HepG2 (cell line): ENCODE results near the gene EPN3. TPM values are rescaled to one million over a fixed set of nuclear protein-coding genes. Genes with fewer than 3 reads are reported as not detected.

ENCODE experiments used
- CEBPB ChIP-seq: IDR thresholded peaks from 2 replicates; pipeline ENCODE4 v1.6.1; 2011; ENCODE audit warnings: low read depth, low read length, improper control_type of control experiment, borderline replicate concordance
- DR1 ChIP-seq: sonication (generic); formaldehyde crosslinking; IDR thresholded peaks from 2 replicates; pipeline ENCODE4 v1.8.0; 2021; ENCODE audit warnings: mild to moderate bottlenecking, missing genetic modification reagents, inconsistent platforms
- ELF4 ChIP-seq: sonication (generic); formaldehyde crosslinking; IDR thresholded peaks from 2 replicates; pipeline ENCODE4 v1.5.0; 2020; ENCODE audit warnings: missing genetic modification reagents, mild to moderate bottlenecking, moderate library complexity, borderline replicate concordance
- EP300 ChIP-seq, 3 experiments: sonication (generic) in 1 of 3; formaldehyde crosslinking in 1 of 3; IDR thresholded peaks; 2 replicates each; pipeline versions ENCODE4 v1.5.1 to v1.6.1; 2011 to 2020; ENCODE audit warnings: low read depth in 2 of 3, low read length in 2 of 3, borderline replicate concordance in 1 of 3, improper control_type of control experiment in 1 of 3, mild to moderate bottlenecking in 1 of 3, missing genetic modification reagents in 1 of 3, moderate library complexity in 1 of 3
- ETV6 ChIP-seq: sonication (generic); formaldehyde crosslinking; conservative IDR thresholded peaks from 2 replicates; pipeline ENCODE4 v1.4.0; 2020; ENCODE audit warnings: missing genetic modification reagents
- HNRNPH1 ChIP-seq: fragments of 200-400 bp; formaldehyde crosslinking; optimal IDR thresholded peaks from 2 replicates; pipeline ENCODE3; 2017; ENCODE audit warnings: mild to moderate bottlenecking, low read depth, low read length
- KLF9 ChIP-seq: IDR thresholded peaks from 2 replicates; pipeline ENCODE4 v1.6.1; 2016; ENCODE audit warnings: low read depth
- MXD3 ChIP-seq: IDR thresholded peaks from 2 replicates; pipeline ENCODE4 v1.6.1; 2016; ENCODE audit warnings: mild to moderate bottlenecking, missing biosample characterization, missing genetic modification reagents
- NFE2 ChIP-seq: sonication (generic); formaldehyde crosslinking; IDR thresholded peaks from 2 replicates; pipeline ENCODE4 v1.4.0; 2020; ENCODE audit warnings: missing genetic modification reagents
- RAD21 ChIP-seq: fragments of 450-650 bp; formaldehyde crosslinking; IDR thresholded peaks from 2 replicates; pipeline ENCODE4 v1.5.0; 2020; ENCODE audit warnings: mild to moderate bottlenecking
- SALL1 ChIP-seq: sonication (generic); formaldehyde crosslinking; IDR thresholded peaks from 2 replicates; pipeline ENCODE4 v1.8.0; 2022; ENCODE audit warnings: mild to moderate bottlenecking, missing genetic modification reagents
- SALL2 ChIP-seq: sonication (generic); formaldehyde crosslinking; IDR thresholded peaks from 2 replicates; pipeline ENCODE4 v1.8.1; 2023; ENCODE audit warnings: mild to moderate bottlenecking, missing genetic modification reagents, inconsistent platforms
- SETDB1 ChIP-seq: sonication (generic); formaldehyde crosslinking; IDR thresholded peaks from 2 replicates; pipeline ENCODE4 v1.5.1; 2020; ENCODE audit warnings: missing genetic modification reagents, mild to moderate bottlenecking, borderline replicate concordance
- SIX4 ChIP-seq: sonication (generic); formaldehyde crosslinking; IDR thresholded peaks from 2 replicates; pipeline ENCODE4 v1.4.0; 2020; ENCODE audit warnings: missing genetic modification reagents
- SMC3 ChIP-seq: IDR thresholded peaks from 2 replicates; pipeline ENCODE4 v1.6.1; 2011; ENCODE audit warnings: low read length, improper control_type of control experiment
- SOX6 ChIP-seq, 2 experiments: fragments of 450-650 bp in 1 of 2; sonication (generic) in 1 of 2; formaldehyde crosslinking in 1 of 2; IDR thresholded peaks; 2 replicates each; pipeline versions ENCODE4 v1.4.0 to v1.6.1; 2017 to 2020; ENCODE audit warnings: antibody characterized with exemption in 1 of 2, mild to moderate bottlenecking in 1 of 2, missing genetic modification reagents in 1 of 2
- TBP ChIP-seq: sonication (generic); formaldehyde crosslinking; IDR thresholded peaks from 2 replicates; pipeline ENCODE4 v1.5.0; 2020; ENCODE audit warnings: missing genetic modification reagents
- TCF12 ChIP-seq, 2 experiments: fragments of 450-650 bp in 1 of 2; sonication (generic) in 1 of 2; formaldehyde crosslinking in 1 of 2; IDR thresholded peaks; 2 replicates each; pipeline versions ENCODE4 v1.6.1 to v1.8.0; 2017 to 2022; ENCODE audit warnings: antibody characterized with exemption in 1 of 2, mild to moderate bottlenecking in 1 of 2, missing genetic modification reagents in 1 of 2, moderate library complexity in 1 of 2
- ZC3H4 ChIP-seq: sonication (generic); formaldehyde crosslinking; IDR thresholded peaks from 2 replicates; pipeline ENCODE4 v1.4.0; 2020; ENCODE audit warnings: missing genetic modification reagents, borderline replicate concordance
- ZFX ChIP-seq: sonication (generic); formaldehyde crosslinking; IDR thresholded peaks from 2 replicates; pipeline ENCODE4 v1.4.0; 2020; ENCODE audit warnings: mild to moderate bottlenecking, low read depth, missing genetic modification reagents, moderate library complexity
- ZNF17 ChIP-seq: sonication (generic); formaldehyde crosslinking; IDR thresholded peaks from 2 replicates; pipeline ENCODE4 v1.5.0; 2020; ENCODE audit warnings: mild to moderate bottlenecking, missing genetic modification reagents
- ZNF264 ChIP-seq: sonication (generic); formaldehyde crosslinking; IDR thresholded peaks from 2 replicates; pipeline ENCODE4 v1.4.0; 2020; ENCODE audit warnings: missing genetic modification reagents
- ZNF280D ChIP-seq: sonication (generic); formaldehyde crosslinking; IDR thresholded peaks from 2 replicates; pipeline ENCODE4 v1.5.1; 2020; ENCODE audit warnings: mild to moderate bottlenecking, missing genetic modification reagents
- ZNF549 ChIP-seq: sonication (generic); formaldehyde crosslinking; IDR thresholded peaks from 2 replicates; pipeline ENCODE4 v1.5.0; 2020; ENCODE audit warnings: missing genetic modification reagents
- ZNF589 ChIP-seq: sonication (generic); formaldehyde crosslinking; conservative IDR thresholded peaks from 2 replicates; pipeline ENCODE4 v1.8.0; 2022; ENCODE audit warnings: mild to moderate bottlenecking, moderate library complexity, missing genetic modification reagents
- ZNF607 ChIP-seq: sonication (generic); formaldehyde crosslinking; IDR thresholded peaks from 2 replicates; pipeline ENCODE4 v1.5.1; 2020; ENCODE audit warnings: missing genetic modification reagents, mild to moderate bottlenecking, borderline replicate concordance
- ZNF781 ChIP-seq: sonication (generic); formaldehyde crosslinking; IDR thresholded peaks from 2 replicates; pipeline ENCODE4 v1.5.1; 2020; ENCODE audit warnings: borderline replicate concordance, mild to moderate bottlenecking, missing genetic modification reagents; ENCODE audit errors: not compliant biosample characterization
- polyA plus RNA-seq, 8 experiments: library from polyadenylated mRNA; depleted of rRNA in 3 of 8; stranded (reverse) in 7 of 8; unstranded in 1 of 8; fragments of >200 nt; fragmentation: Illumina TruSeq in 4 of 8; extraction: Trizol in 4 of 8; gene quantifications; 2 replicates each; pipeline versions ENCODE4 v1.2.1 to v1.2.3, GENCODE V29; 2011 to 2016; ENCODE audit warnings: low read depth in 4 of 8, missing spikeins in 1 of 8, mixed read lengths in 1 of 8; ENCODE audit not compliant: insufficient read depth in 1 of 8
- total RNA-seq, 5 experiments: library from RNA; depleted of rRNA; stranded (reverse); fragments of >200 nt; fragmentation: Illumina TruSeq; extraction: Trizol; gene quantifications; 2 replicates each; pipeline ENCODE4 v1.2.3, GENCODE V29; 2016; ENCODE audit warnings: low read depth in 1 of 5

The EPN3 gene
- total and polyA plus RNA-seq, 2 of the 13 experiments (the other 11 are each of a cell fraction or from before 2014, with no cell fraction given): 0.11 to 0.95 TPM

- TF ChIP-seq DR1 (CRISPR knock-in tag) (no peak), ZC3H4 (CRISPR knock-in tag) (no peak), ZFX (CRISPR knock-in tag) (peak; percentile 55; the same call in 1 of the 2 replicates), SOX6 (IDR thresholded peaks at IDR 0.05) (no peak), SOX6 (CRISPR knock-in tag; IDR thresholded peaks at IDR 0.05) (peak; percentile 46; the same call in 1 of the 2 replicates), CEBPB (peak; percentile 62), MXD3 (CRISPR knock-in tag) (peak; percentile 67; the same call in 1 of the 2 replicates), SALL2 (0 out of 2 replicates have a peak, but pooled peaks have one; percentile 46), SALL1 (peak; percentile 68; the same call in 1 of the 2 replicates), NFE2 (CRISPR knock-in tag) (no peak), ZNF607 (CRISPR knock-in tag) (no peak), ZNF781 (CRISPR knock-in tag) (no peak), ZNF549 (CRISPR knock-in tag) (no peak), ELF4 (CRISPR knock-in tag) (no peak), ZNF589 (CRISPR knock-in tag) (no peak), ZNF264 (CRISPR knock-in tag) (no peak), ZNF17 (no peak), ZNF280D (CRISPR knock-in tag) (no peak), SMC3 (peak; percentile 81), SIX4 (CRISPR knock-in tag) (no peak; the same call in 1 of the 2 replicates), SETDB1 (no peak), ETV6 (CRISPR knock-in tag) (no peak), RAD21 (CRISPR knock-in tag) (peak; percentile 98), EP300 (IDR thresholded peaks at IDR 0.05; ENCODE audit: low read depth in 2 of 2, low read length in 2 of 2) (no peak), EP300 (CRISPR knock-in tag; IDR thresholded peaks at IDR 0.05; ENCODE audit: borderline replicate concordance) (no peak), KLF9 (0 out of 2 replicates have a peak, but pooled peaks have one; percentile 40), TCF12 (IDR thresholded peaks at IDR 0.05) (no peak), TCF12 (CRISPR knock-in tag; IDR thresholded peaks at IDR 0.05) (no peak), TBP (CRISPR knock-in tag) (no peak), HNRNPH1 (no peak)
Observed at GRCh38 chr17:50550661-50551432, 18.3 kb downstream of the EPN3 start (continued).
